Activated T-helper 9 cell treated with anti-CD3 and anti-CD28 coated beads, Interleukin-2, amount 50 U/mL, for 16 hours (primary cell): ENCODE results near the gene SLC35E2B.
A peak's percentile ranks its signal among the peaks of the same experiment; 100 is the strongest.
"Not testable (repeated sequence)": the region's sequence is repeated elsewhere in the genome, so short reads cannot be mapped to it uniquely, and the experiment has no call there.

Experiments used
- DNase-seq: peaks from one replicate; pipeline ENCODE4 v3.0.0-alpha.2; 2020; ENCODE audit warnings: low read depth

Gene SLC35E2B

DNA sequence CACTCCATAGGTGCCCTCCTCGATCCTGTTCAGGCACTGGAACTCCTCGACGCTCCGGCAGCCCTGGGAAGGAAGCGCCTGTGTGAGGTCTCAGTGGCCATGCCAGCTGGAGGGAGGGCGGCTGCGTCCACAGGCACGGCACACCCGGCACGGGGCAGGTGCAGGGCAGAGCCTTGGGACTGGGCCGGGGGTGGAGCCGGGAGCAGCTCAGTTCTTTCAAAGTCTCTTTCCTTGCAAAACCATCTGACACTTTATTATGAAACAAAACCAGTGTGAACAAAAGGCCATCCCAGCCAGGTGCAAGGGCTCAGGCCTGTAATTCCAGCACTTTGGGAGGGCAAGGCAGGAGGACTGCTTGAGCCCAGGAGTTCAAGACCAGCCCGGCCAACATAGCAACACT is 54.1 kb downstream of the SLC35E2B start:
- DNase-seq: not testable (repeated sequence)

DNA sequence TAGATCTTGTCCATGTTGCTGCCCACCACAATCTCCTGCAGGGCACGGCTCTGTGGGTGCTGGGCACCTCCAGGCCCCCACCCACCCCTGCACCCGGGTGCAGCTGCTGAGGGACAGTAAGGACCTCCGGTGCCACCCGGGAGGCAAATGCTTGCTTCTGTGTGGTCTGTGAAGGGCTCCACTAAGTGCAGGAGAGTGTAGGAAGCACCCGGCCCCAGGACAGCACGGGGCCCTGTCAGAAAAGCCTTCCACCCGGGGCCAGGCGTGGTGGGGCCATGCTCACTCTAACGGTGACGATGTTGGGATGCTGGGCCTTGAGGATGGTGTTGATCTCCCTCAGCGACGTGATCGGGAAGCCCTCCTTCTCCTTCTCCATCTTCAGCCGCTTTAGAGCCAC is 55.1 kb downstream of the SLC35E2B start:
- DNase-seq: not testable (repeated sequence)

DNA sequence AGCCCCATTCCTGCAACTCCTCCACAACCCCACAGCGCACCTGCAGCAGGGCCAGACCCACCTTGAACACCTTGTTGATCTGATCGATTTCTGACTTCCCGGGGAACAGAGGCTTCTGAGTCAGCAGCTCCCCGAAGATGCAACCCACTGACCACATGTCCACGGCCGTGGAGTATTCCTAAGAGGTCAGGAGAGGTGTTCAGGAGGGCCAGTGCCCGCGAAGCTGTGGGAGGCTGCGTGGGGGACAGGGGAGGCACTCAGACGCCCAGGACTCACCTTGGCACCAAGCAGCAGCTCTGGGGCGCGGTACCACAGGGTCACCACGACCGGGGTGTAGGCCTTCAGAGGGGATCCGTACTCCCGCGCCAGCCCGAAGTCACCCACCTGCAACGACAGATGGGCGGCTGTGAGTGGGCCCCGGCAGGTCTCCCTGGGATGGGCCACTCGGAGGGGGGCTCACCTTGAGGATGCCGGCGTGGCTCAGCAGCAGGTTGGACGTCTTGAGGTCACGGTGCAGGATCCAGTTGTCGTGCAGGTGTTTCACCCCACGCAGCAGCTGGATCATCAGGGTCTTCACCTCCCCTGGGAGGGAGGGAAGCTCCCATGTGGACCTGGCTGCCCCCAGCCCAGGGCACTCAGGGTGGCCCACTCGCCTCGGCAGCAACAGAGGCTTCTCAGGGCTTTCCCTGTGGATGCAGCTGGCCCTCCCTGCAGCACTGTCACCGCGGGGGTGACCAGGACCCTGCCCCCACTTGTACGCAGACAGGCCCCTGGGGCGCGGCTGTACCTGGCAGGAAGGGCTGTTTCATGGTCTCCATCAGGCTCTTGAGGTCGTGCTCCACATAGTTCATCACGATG is 55.7 kb downstream of the SLC35E2B start:
- not testable (repeated sequence) for DNase-seq

DNA sequence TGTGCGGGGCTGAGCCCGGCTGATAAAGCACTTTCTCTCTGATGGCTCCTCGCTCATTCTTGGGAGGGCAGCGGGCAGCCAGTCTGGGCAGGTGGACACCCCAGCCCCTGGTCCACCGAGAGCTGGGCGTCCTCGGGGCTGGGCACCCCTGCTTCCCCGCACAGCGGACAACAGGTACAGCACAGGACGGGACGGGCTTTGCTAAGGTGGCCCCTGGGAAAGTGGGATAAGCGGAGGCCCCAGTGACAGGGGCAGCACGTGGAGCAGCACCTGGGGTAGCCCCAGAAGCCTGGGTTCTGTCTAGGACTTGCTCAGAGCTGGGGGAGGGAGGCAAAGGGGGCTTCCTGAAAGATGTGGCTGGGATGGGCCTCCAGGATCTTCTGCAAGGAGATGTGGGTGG is 58.0 kb downstream of the SLC35E2B start:
- not testable (repeated sequence) for DNase-seq

DNA sequence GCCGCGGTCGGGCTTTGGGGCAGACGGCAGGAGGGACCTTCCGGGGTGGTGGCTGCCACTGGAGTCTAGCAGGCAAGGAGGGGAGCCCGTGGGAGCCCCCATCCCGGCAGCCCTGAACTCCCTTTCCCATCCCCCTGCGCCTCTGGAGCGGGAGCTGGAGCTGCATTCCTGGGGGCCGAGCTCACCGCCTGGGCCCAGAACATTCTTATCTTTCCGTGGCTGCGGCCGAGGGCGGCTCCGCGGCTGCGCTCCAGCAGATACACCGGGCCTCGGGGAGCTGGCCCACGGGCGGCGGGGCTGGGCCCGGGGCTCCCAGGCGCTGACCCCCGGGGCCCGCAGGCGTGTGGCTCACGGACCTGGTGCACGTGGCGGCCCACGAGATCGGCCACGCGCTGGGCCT is 59.2 kb downstream of the SLC35E2B start:
- DNase-seq: not testable (repeated sequence)

DNA sequence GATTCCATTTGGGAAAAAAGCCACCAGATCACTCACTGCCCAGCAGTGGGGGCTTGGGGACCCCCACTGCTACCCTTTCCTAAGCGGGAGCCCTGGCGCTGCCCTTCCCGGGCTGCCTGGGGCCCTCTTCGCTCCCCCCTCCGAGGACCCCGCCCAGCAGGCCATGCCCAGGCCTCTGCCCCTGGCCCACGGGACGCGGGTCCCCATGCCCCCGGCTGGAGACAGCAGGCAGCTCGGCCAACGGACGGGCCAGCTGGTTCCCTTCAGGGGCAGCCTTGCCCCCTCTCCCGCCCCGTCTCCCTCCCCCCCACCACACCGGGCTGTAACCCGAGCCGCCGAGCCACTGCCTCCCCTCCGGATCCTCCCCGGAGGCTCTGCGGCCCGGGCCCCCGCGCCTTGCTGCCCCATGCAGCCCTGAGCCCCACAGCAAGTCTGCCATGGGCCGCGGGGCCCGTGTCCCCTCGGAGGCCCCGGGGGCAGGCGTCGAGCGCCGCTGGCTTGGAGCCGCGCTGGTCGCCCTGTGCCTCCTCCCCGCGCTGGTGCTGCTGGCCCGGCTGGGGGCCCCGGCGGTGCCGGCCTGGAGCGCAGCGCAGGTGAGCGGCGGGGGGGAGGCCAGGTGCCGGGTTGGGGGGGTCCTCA is 60.7 kb downstream of the SLC35E2B start, which contains the start of gene MMP23B:
Gene MMP23B, plus strand, starts transcription at position 392 of the 639 bp plus-strand sequence. Its CDS starts 46 bp downstream, at position 438.
- DNase-seq: no peak

DNA sequence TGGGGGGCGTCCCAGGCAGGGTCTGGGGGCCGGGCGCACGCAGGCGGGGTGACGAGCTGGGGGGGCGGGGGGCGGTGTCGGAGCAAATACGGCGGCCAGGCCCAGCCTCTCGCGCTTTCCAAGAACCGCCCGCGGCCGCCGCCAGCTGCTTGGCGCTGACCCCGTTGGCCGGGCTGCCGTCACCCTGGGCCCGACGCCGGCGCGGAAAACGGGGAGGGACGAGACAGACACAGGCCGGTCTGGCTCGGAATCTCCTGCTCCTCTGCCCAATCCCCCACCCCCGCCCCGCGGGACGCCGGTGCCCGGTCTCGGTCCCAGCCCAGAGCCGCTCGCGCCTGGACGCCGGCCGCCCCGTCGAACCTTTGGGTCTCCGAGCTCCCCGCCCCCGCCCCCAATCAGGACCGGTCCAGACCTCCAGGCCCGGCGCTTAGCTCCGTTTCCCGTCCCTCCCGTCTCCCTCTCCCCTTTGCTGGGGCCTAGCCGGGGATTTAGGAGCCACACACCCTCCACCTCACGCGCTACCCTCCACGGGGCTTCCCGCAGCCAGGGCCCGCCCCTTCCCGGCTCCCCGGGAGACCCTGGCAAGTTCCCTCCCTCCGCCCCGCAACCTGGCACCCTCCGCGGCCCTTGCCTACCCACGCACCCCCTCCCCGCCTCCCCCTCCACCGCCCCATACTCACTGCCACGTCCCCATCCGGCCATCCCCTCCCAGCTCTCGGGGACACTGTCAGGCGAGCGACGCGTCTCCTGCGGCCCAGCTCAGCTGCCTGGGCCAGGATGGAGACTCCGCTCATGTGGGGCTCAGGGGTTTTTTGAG is 61.4 kb downstream of the SLC35E2B start:
- no peak for DNase-seq

DNA sequence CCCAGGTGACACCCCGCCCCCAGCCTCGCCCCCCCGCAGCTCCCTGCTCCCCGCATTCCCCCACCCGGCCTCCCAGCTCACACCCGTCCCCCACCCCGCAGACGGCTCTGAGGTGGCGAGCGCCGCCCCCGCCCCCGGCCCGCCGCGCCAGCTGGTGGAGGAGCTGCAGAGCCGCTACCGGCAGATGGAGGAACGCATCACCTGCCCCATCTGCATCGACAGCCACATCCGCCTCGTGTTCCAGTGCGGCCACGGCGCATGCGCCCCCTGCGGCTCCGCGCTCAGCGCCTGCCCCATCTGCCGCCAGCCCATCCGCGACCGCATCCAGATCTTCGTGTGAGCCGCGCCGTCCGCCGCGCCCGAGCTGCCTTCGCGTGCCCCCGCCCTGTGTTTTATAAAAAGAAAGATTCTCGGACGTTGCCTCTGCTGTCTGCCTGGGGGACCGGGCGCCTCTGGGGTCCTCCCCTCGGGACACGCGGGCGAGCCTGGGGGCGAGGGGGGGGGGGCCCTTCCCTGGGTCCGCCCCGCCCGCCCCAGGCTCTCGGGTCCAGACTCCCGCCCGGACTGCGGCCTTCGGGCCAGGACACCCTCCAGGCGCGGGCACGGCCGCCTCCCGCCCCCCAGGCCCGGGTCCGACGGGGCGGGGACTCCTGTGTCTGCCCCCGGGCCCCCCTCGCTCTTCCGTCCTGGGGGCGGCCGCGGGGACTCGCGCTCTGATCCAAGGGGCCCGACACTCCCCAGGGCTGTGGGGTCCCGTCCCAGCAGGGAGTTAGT is 62.2 kb downstream of the SLC35E2B start:
- DNase-seq: peak; percentile 89

DNA sequence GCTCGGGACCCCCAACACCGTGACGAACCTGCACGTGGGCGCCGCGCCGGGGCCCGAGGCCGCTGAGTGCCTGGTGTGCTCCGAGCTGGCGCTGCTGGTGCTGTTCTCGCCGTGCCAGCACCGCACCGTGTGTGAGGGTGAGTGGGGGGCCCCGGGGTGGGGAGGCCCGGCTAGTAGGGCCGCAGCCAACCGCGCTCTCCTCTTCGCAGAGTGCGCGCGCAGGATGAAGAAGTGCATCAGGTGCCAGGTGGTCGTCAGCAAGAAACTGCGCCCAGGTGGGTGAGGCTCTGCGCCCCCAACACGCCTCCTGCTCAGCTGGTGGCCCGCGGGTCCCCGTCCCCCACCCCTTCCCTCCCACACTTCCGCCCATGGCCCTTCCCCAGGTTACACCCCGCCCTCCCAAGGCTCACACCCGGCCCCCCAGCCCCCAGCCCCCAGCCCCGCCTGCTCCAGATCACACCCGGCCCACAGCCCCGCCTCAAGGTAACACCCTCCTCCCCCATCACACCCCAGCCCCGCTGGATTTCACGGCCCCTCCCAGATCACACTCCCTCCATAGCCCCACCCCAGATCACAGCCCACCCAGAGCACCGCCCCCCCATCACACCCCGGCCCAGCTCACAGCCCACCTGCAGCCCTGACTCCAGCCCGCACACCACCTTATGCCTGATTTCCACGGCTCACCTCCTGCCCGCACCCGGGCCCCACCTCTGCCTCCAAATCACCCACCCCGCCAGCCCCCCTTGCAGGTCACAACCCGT is 63.0 kb downstream of the SLC35E2B start:
- DNase-seq: peak; percentile 59

DNA sequence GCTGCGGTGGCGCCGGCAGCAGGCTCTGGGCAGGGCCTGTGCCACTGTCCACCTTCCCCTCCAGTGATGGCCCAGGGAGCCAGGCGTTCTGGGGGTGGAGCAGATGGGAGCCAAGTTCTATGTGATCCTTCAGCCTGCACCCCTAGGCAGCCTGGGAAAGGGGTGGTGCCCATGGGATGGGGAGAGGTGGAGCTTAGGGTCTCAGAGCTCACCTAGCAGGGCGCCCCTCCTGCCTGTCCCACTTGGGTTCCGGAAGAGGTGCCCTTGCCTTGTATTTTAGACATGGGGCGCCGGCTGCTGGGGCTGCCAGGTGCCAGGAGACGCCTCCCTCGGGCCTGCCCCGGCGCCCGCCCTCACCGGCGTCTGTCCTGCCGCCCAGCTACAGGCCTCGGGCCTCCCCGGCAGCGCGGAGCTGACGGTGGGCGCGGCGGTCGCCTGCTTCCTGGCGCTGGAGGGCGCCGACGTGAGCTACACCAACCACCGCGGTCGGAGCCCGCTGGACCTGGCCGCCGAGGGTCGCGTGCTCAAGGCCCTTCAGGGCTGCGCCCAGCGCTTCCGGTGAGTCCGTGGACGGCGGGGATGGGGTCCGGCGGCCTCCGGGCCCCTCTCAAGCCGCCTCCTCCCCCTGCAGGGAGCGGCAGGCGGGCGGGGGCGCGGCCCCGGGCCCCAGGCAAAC is 63.7 kb downstream of the SLC35E2B start:
- no peak for DNase-seq

DNA sequence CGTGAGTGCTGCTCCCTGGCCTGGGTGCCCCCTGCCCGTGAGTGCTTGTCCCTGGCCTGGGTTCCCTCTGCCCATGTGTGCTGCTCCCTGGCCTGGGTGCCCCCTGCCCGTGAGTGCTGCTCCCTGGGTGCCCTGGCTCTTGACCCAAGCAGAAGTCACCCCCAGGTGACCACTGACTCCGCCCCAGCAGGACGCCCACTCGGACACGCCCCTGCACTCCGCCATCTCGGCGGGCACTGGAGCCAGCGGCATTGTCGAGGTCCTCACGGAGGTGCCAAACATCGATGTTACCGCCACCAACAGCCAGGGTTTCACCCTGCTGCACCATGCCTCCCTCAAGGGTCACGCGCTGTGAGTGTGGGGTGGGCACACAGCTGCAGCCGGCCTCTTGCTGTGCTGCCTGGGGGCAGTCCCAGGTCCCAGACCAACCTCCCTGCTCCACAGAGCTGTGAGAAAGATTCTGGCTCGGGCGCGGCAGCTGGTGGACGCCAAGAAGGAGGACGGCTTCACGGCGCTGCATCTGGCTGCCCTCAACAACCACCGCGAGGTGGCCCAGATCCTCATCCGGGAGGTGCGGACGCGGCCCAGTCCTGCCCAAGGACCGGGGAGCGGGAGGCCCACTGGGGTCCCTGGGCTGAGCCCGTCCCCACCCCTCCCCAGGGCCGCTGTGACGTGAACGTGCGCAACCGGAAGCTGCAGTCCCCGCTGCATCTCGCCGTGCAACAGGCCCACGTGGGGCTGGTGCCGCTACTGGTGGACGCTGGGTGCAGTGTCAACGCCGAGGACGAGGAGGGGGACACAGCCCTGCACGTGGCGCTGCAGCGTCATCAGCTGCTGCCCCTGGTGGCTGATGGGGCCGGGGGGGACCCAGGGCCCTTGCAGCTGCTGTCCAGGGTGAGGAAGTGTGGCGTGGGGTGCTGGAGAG is 64.5 kb downstream of the SLC35E2B start:
- DNase-seq: no peak

DNA sequence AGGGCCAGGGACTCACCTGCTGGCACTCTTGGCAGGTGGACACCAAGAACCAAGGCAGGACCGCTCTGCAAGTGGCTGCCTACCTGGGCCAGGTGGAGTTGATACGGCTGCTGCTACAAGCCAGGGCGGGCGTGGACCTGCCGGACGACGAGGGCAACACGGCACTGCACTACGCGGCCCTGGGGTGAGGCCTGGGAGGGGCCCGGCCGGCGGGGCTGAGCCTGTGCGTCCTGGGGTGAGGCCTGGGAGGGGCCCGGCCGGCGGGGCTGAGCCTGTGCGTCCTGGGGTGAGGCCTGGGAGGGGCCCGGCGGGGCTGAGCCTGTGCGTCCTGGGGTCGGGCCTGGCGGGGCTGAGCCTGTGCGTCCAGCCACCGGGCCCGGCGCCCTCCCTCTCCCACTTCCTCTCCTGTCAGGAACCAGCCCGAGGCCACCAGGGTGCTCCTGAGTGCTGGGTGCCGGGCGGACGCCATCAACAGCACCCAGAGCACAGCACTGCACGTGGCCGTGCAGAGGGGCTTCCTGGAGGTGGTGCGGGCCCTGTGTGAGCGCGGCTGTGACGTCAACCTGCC is 65.2 kb downstream of the SLC35E2B start:
- no peak for DNase-seq

DNA sequence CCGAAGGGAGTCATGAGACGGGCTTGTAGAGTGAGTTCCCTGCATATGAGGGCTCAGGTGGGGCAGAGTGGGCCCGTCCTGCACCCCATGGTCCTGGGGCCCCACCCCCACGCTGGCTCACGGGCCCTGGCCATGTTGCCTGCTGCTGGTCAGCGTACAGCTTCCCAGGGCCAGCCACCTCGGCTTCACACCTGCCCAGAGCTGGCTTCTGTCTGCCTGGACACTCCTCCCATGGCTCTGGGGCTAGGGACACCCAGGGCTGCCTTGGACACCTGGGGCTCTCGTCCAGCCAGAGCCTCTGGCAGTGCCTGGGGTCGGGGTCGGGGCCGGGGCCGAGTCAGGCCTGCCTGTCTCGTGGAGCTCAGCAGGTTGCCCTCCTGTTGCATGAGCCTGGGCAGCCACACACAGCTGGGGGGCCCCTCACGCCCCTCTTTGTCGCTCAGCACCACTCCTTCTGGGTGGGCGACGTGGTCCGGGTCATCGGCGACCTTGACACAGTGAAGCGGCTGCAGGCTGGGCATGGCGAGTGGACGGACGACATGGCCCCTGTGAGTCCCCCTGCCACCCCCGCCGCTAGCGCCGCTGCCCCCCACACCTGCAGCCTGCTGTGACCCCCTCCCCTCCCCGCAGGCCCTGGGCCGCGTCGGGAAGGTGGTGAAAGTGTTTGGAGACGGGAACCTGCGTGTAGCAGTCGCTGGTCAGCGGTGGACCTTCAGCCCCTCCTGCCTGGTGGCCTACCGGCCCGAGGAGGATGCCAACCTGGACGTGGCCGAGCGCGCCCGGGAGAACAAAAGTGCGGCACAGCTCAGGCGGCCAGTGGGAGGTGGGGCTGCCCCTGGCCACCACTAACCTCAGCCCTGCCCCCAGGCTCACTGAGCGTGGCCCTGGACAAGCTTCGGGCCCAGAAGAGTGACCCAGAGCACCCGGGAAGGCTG is 66.1 kb downstream of the SLC35E2B start:
- no peak for DNase-seq

DNA sequence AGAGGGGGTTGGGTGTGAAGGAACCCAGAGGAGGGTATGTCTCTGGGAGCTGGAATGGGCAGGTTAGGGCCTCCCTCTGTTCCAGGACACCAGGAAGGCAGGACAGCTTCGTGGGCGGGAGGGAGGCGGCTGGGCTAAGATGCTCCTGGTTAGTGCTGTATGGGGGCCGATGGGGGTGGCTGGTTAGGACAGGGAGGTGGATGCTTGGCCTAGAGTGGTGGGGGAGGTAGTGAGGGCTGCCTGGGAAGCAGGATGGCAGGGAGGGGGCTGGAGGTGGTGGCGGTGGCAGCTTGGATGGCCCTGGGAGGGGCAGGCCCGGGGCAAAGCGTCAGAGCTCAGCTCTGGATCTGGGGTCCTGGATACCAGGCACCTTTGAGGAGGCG is 66.8 kb downstream of the SLC35E2B start:
- no peak for DNase-seq

DNA sequence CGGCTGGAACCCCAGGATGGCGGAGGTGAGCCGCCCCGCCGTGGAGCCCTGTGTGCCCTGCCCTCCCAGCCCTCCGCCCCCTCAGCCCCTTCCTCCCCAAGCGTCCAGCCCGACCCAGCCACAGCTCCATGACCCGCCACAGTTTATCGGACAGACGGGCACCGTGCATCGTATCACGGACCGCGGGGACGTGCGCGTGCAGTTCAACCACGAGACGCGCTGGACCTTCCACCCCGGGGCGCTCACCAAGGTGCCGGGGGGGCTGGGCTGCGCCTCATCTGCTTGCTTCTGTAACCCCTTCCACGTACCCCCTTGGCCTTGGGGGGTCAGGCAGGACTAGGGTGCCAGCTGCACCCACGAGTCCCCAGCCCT is 67.2 kb downstream of the SLC35E2B start:
- DNase-seq: no peak

DNA sequence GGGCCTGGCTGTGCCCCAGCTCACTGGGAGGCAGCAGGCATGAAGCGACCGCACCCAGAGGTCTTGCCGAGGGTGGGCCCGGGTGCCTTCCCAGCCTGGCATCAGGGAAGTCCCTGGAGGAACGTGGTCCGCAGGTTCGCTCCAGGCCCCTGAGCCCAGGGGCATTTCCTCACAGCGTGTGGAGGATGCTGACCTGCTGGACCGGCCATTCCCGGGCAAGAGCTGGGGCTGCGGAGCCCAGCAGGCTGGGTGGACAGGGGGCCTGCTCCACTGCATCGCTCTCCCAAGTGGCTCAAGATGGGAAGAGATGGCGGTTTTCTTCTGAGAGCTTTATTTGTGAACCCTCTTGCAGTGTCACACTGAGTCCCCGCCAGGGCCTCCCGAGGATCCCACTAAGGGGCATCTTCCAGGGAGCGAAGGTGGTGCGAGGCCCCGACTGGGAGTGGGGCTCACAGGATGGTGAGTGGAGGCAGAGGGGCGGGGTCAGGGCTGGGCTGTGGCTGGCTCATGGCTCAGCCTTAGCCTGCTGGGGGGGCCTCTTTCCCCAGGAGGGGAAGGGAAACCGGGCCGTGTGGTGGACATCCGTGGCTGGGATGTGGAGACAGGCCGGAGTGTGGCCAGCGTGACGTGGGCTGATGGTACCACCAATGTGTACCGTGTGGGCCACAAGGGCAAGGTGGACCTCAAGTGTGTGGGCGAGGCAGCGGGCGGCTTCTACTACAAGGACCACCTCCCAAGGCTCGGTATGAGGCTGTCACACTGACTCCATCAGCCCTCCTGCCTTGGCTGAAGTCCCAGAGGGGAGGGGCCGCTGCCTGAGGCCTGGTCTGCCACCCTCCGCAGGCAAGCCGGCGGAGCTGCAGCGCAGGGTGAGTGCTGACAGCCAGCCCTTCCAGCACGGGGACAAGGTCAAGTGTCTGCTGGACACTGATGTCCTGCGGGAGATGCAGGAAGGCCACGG is 67.9 kb downstream of the SLC35E2B start:
- DNase-seq: no peak
